Hepatocyte (in vitro differentiated cells): ENCODE measurements around the gene MAN1C1.
A peak's percentile ranks its signal among the peaks of the same experiment; 100 is the strongest.

Experiments used
- CTCF ChIP-seq: fragments of 200-600 bp; sonication (generic); IDR thresholded peaks from 2 replicates; pipeline ENCODE4 v1.5.1; 2016; ENCODE audit warnings: antibody characterized with exemption, mild to moderate bottlenecking; ENCODE audit not compliant: poor library complexity
- EZH2 ChIP-seq: fragments of 200-600 bp; sonication (generic); IDR thresholded peaks from 2 replicates; pipeline ENCODE4 v1.6.1; 2016; ENCODE audit warnings: antibody characterized with exemption, mild to moderate bottlenecking, borderline replicate concordance
- EZH2phosphoT487 ChIP-seq: fragments of 200-600 bp; sonication (generic); IDR thresholded peaks from one replicate; pipeline ENCODE4 v1.6.1; 2018; ENCODE audit warnings: antibody characterized with exemption, mild to moderate bottlenecking, low read depth, moderate library complexity; ENCODE audit not compliant: unreplicated experiment, severe bottlenecking

- TF ChIP-seq CTCF (peak; percentile 46), EZH2 (no peak), EZH2phosphoT487 (no peak)
These were observed 43.6 kb upstream of the MAN1C1 start for GRCh38 chr1:25572708-25573590.
